GM12891 (cell line): Measurements from ENCODE around the gene TAS1R1.

Experiments used
- DNase-seq: peaks from one replicate; pipeline ENCODE4 v3.0.0; 2011; ENCODE audit warnings: low spot score; ENCODE audit not compliant: insufficient read length
- FAIRE-seq: peaks from 2 replicates; lab custom pipeline; 2011; peaks lifted over from hg19 to GRCh38; lab: Jason Lieb, UNC
- PAX5 ChIP-seq: IDR thresholded peaks from 2 replicates; pipeline ENCODE4 v1.6.1; 2011; ENCODE audit warnings: low read length, moderate library complexity, mild to moderate bottlenecking; ENCODE audit not compliant: insufficient read depth, severe bottlenecking
- POLR2A ChIP-seq: IDR thresholded peaks from 2 replicates; pipeline ENCODE4 v1.6.1; 2011; ENCODE audit warnings: low read depth, low read length, control low read depth
- POLR2AphosphoS5 ChIP-seq: IDR thresholded peaks from 2 replicates; pipeline ENCODE4 v1.6.1; 2011; ENCODE audit warnings: low read depth, low read length, control low read depth
- POU2F2 ChIP-seq: IDR thresholded peaks from 2 replicates; pipeline ENCODE4 v1.6.1; 2011; ENCODE audit warnings: low read depth, mild to moderate bottlenecking, control low read depth, low read length, moderate library complexity
- SPI1 ChIP-seq: IDR thresholded peaks from 2 replicates; pipeline ENCODE4 v1.6.1; 2011; ENCODE audit warnings: low read depth, low read length, control low read depth
- TAF1 ChIP-seq: IDR thresholded peaks from 2 replicates; pipeline ENCODE4 v1.6.1; 2011; ENCODE audit warnings: low read depth, low read length, control low read depth

Gene TAS1R1

GRCh38 chr1:6519935-6520671, 35.0 kb upstream of the TAS1R1 start:
- no peak for TF ChIP-seq POU2F2
- FAIRE-seq: no peak
- DNase-seq: no peak

GRCh38 chr1:6521536-6521935, 33.6 kb upstream of the TAS1R1 start:
- TF ChIP-seq POLR2A: no peak
- TF ChIP-seq TAF1: no peak
- TF ChIP-seq SPI1: no peak
- TF ChIP-seq POU2F2: no peak
- no peak for TF ChIP-seq PAX5
- TF ChIP-seq POLR2AphosphoS5: no peak
- FAIRE-seq: no peak

GRCh38 chr1:6523566-6523965, 31.5 kb upstream of the TAS1R1 start:
- TF ChIP-seq PAX5 (no peak), SPI1 (no peak), TAF1 (no peak), POU2F2 (no peak), POLR2AphosphoS5 (no peak), POLR2A (no peak)
- FAIRE-seq: peak; percentile 55
- DNase-seq: no peak

More at GRCh38 chr1:6521536-6521935, 33.6 kb upstream of the TAS1R1 start:
- DNase-seq: no peak

- DNase-seq (no peak), FAIRE-seq (no peak)
- TF ChIP-seq POLR2A (no peak), SPI1 (no peak), POU2F2 (no peak), PAX5 (no peak), TAF1 (no peak), POLR2AphosphoS5 (no peak; the same call in 1 of the 2 replicates)
These were observed 28.8 kb upstream of the TAS1R1 start for GRCh38 chr1:6526316-6526715.

GRCh38 chr1:6528492-6528891, 26.6 kb upstream of the TAS1R1 start:
- FAIRE-seq (no peak), DNase-seq (no peak)
- TF ChIP-seq PAX5 (no peak), POLR2A (no peak), TAF1 (no peak), SPI1 (no peak), POLR2AphosphoS5 (no peak)

DNA sequence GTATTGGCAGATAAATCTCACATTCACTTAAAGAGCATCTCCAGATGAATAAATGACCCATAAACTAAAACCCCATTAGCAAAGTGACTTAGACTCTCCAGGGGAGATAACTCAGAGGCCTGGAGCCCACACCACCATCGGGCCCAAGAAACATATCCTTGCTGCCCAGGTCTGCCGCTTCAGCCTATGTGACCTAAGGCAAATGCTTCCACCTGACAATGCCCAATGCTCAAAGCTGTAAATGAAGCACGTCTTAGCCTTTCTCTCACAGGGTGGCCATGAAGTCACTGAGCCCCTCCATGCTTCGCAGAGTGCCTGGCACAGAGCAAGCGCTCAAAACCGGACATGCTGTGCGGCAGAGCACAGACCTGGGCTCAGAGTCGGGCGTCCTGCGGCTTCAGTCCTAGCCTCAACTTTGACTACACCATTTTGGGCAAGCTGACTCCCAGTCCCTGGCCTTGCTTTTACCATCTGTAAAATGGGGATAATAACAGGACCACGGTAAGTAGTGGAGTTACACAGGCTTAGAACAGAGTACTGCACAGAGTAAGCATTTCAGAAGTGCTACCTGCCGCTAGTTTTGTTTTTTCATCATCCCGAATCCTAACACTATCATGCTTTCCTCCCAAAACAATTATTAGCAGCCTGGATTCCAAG, 24.5 kb upstream of the TAS1R1 start:
- TF ChIP-seq TAF1: no peak
- TF ChIP-seq POLR2A: no peak
- TF ChIP-seq POU2F2: no peak
- no peak for TF ChIP-seq SPI1
- no peak for TF ChIP-seq PAX5
- TF ChIP-seq POLR2AphosphoS5: no peak
- DNase-seq (no peak), FAIRE-seq (no peak)

- no peak for FAIRE-seq
- TF ChIP-seq POU2F2 (no peak), PAX5 (no peak), POLR2AphosphoS5 (no peak), SPI1 (no peak; the same call in 1 of the 2 replicates), POLR2A (no peak), TAF1 (no peak)
- DNase-seq: no peak
These were observed 23.1 kb upstream of the TAS1R1 start for GRCh38 chr1:6531996-6532395.

- TF ChIP-seq TAF1 (no peak), POU2F2 (no peak), SPI1 (no peak), POLR2A (no peak), POLR2AphosphoS5 (no peak), PAX5 (no peak)
- no peak for DNase-seq
- no peak for FAIRE-seq
These were observed 20.8 kb upstream of the TAS1R1 start for GRCh38 chr1:6534248-6534822.

GRCh38 chr1:6535214-6535613, 19.9 kb upstream of the TAS1R1 start:
- DNase-seq (no peak), FAIRE-seq (no peak)
- TF ChIP-seq TAF1 (no peak), POLR2AphosphoS5 (no peak), SPI1 (no peak), PAX5 (no peak)

DNA sequence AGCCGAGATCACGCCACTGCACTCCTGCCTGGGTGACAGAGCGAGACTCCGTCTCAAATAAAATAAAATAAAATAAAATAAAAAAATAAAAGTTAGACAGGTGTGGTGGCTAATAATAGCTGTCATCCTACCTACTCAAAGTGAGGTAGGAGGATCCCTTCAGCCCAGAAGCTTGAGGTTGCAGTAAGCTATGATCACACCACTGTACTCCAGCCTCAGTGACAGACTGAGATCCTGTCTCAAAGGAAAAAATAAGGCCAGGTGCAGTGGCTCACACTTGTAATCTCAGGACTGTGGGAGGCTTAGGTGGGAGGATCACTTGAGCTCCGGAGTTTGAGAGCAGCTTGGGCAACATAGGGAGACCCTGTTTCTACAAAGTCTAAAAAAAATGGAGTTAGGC, 18.8 kb upstream of the TAS1R1 start:
- no peak for TF ChIP-seq POU2F2
- TF ChIP-seq POLR2AphosphoS5: no peak
- no peak for TF ChIP-seq SPI1
- TF ChIP-seq PAX5: no peak
- TF ChIP-seq POLR2A: no peak
- TF ChIP-seq TAF1: no peak
- no peak for DNase-seq
- FAIRE-seq: no peak
